Measurements from ENCODE around the gene CENPU.
"Not testable (repeated sequence)": the region's sequence is repeated elsewhere in the genome, so short reads cannot be mapped to it uniquely, and the experiment has no call there.

CENPU gene

DNA sequence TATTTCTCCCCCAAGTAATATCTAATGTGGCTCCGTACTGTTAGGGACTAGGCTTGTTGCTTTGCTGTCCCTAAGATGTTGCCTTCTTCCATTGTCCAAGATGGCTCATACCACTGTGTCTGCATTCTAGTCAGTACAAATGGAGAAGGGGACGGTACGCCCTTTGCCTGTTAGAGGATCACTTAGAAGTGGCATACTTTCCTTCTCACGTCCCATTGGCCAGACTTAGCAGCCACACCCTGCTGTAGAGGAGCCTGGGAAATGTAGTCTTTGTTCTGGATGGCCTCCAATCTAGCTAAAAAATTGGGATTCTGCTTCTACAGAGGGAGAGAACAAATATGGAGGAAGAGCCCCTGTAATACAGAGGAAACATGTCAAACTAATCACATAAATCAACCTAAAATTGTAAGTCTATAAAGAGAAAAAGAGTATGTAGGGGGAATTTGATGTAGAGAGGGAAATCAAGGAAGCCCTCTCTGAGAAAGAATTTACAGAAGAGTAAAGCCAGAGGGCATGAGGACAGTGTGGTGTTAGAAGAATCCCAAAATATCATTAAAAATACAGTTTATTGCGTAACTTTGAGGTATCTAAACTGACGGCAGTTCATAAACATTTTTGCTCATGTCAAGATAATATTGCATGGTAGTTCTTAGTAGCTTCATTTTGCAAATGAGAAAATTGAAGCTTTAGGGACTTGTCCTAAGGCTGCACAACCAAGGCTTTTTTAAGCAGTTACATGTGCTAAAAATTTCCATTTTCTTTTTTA is 69.3 kb downstream of the CENPU start:
- Histone ChIP-seq H3K4me1 (ENCODE audit: insufficient read depth, poor library complexity, severe bottlenecking) (no peaks in the 10 kb centered on the region), H3K4me3 (ENCODE audit: severe bottlenecking) (no peak overlapping the region), H3K9me3 (ENCODE audit: severe bottlenecking) (peaks cover 2% of the 10 kb centered on the region), H3K27ac (ENCODE audit: poor library complexity, severe bottlenecking) (no peak overlapping the region), H3K36me3 (ENCODE audit: low read depth) (peaks cover 78% of the 10 kb centered on the region), H3K27me3 (ENCODE audit: insufficient read depth, poor library complexity, severe bottlenecking) (no peaks in the 10 kb centered on the region)
- no peak for DNase-seq (ENCODE audit: low spot score)
- TF ChIP-seq, protein P1, sequence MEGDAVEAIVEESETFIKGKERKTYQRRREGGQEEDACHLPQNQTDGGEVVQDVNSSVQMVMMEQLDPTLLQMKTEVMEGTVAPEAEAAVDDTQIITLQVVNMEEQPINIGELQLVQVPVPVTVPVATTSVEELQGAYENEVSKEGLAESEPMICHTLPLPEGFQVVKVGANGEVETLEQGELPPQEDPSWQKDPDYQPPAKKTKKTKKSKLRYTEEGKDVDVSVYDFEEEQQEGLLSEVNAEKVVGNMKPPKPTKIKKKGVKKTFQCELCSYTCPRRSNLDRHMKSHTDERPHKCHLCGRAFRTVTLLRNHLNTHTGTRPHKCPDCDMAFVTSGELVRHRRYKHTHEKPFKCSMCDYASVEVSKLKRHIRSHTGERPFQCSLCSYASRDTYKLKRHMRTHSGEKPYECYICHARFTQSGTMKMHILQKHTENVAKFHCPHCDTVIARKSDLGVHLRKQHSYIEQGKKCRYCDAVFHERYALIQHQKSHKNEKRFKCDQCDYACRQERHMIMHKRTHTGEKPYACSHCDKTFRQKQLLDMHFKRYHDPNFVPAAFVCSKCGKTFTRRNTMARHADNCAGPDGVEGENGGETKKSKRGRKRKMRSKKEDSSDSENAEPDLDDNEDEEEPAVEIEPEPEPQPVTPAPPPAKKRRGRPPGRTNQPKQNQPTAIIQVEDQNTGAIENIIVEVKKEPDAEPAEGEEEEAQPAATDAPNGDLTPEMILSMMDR (IDR thresholded peaks at IDR 0.05; ENCODE audit: poor library complexity, severe bottlenecking), result no peak
- ATAC-seq (ENCODE audit: low read depth), result peak; percentile 55; the same call in 2 of the 3 replicates

DNA sequence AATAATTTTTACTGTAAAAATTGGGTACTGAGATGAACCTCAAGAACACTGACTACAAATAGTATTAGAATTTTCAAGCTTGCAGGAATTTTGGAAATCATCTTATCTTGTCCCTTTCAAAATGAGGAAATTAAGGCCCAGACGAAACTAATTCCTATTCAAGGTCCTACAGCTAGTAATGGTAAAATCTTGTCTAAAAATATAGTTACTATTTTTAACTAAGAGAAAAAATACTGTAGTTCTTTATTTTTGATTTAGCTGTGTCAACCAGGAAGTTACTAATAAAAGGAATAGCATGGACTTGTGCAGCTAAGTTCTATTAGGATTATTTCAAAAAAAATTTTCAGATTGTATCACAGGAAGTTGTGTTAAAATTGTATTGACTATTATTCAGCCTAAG is 71.7 kb downstream of the CENPU start:
- no peak overlapping the region for H3K27ac ChIP-seq (ENCODE audit: poor library complexity, severe bottlenecking)
- DNase-seq (ENCODE audit: low spot score), result no peak

DNA sequence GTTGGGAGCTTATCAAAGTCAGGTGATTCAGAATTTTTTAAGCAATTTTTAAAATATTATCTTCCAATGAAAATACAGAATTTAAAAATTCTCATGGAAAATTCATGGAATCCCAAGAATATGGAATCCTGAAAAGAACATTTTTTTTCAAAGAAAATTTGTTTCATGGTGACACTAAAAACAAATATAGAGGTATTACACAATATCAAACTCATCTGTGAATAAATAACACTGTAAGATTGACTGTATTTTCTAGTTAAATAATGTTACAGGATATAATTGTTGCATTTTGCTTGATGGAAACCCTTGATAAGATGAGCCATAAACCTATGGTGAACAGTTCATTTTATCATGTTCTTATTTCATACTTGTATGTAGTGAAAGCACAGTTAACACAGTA is 72.9 kb downstream of the CENPU start:
- DNase-seq (ENCODE audit: low spot score) (no peak), ATAC-seq (ENCODE audit: low read depth) (no peak)
- no peaks in the 10 kb centered on the region for H3K4me1 ChIP-seq (ENCODE audit: insufficient read depth, poor library complexity, severe bottlenecking)
- H3K36me3 ChIP-seq (ENCODE audit: low read depth), result peaks cover 76% of the 10 kb centered on the region
- H3K27ac ChIP-seq (ENCODE audit: poor library complexity, severe bottlenecking), result no peak overlapping the region
- TF ChIP-seq, protein P1 (IDR thresholded peaks at IDR 0.05; ENCODE audit: poor library complexity, severe bottlenecking), result no peak
- no peak overlapping the region for H3K4me3 ChIP-seq (ENCODE audit: severe bottlenecking)
- H3K9me3 ChIP-seq (ENCODE audit: severe bottlenecking), result peaks cover 2% of the 10 kb centered on the region
- H3K27me3 ChIP-seq (ENCODE audit: insufficient read depth, poor library complexity, severe bottlenecking), result no peaks in the 10 kb centered on the region

More for the DNA sequence above, 71.7 kb downstream of the CENPU start:
- peaks cover 2% of the 10 kb centered on the region for H3K9me3 ChIP-seq (ENCODE audit: severe bottlenecking)
- H3K4me3 ChIP-seq (ENCODE audit: severe bottlenecking), result no peak overlapping the region
- peaks cover 75% of the 10 kb centered on the region for H3K36me3 ChIP-seq (ENCODE audit: low read depth)
- ATAC-seq (ENCODE audit: low read depth), result no peak
- TF ChIP-seq, protein P1 (IDR thresholded peaks at IDR 0.05; ENCODE audit: poor library complexity, severe bottlenecking), result no peak
- no peaks in the 10 kb centered on the region for H3K27me3 ChIP-seq (ENCODE audit: insufficient read depth, poor library complexity, severe bottlenecking)
- no peaks in the 10 kb centered on the region for H3K4me1 ChIP-seq (ENCODE audit: insufficient read depth, poor library complexity, severe bottlenecking)

DNA sequence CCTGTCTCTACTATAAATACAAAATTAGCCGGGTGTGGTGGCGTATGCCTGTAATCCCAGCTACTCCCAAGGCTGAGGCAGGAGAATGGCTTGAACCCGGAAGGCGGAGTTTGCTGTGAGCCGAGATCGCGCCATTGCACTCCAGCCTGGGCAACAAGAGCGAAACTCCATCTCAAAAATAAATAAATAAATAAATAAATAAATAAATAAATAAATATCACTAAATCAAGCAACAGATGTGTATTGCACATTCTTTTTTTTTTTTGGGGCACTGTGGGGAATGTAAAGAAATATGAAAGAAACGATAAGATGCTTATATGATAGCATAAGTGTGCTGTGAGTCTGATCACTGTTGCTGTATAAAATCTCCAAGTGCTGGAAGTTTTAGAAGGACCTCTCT is 76.1 kb downstream of the CENPU start:
- peaks cover 58% of the 10 kb centered on the region for H3K36me3 ChIP-seq (ENCODE audit: low read depth)
- not testable (repeated sequence) for ATAC-seq (ENCODE audit: low read depth)

DNA sequence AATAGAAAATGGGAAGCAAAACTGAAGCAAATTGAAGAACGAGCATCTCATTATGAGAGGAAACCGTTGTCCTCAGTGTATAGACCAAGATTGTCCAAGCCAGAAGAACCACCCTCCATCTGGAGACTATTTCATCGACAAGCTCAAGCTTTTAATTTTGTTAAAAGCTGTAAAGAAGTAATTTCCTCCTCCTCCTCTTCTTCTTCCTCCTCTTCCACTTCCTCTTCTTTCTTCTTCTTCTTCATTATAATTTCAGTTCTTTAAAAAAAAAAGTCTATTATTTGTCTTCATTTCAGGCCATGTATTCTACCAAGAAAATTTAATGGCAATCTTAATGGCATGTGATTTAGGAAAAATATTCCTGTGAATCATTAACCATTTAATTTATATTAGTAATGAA is 76.8 kb downstream of the CENPU start:
- Histone ChIP-seq H3K4me3 (ENCODE audit: severe bottlenecking) (no peak overlapping the region), H3K36me3 (ENCODE audit: low read depth) (peaks cover 52% of the 10 kb centered on the region), H3K27me3 (ENCODE audit: insufficient read depth, poor library complexity, severe bottlenecking) (no peaks in the 10 kb centered on the region), H3K27ac (ENCODE audit: poor library complexity, severe bottlenecking) (no peak overlapping the region), H3K9me3 (ENCODE audit: severe bottlenecking) (no peaks in the 10 kb centered on the region), H3K4me1 (ENCODE audit: insufficient read depth, poor library complexity, severe bottlenecking) (no peaks in the 10 kb centered on the region)
- no peak for ATAC-seq (ENCODE audit: low read depth)
- TF ChIP-seq, protein P1 (IDR thresholded peaks at IDR 0.05; ENCODE audit: poor library complexity, severe bottlenecking), result no peak
- DNase-seq (ENCODE audit: low spot score), result no peak

More for the DNA sequence above, 76.1 kb downstream of the CENPU start:
- not testable (repeated sequence) for H3K27me3 ChIP-seq (ENCODE audit: insufficient read depth, poor library complexity, severe bottlenecking); H3K27ac ChIP-seq (ENCODE audit: poor library complexity, severe bottlenecking); DNase-seq (ENCODE audit: low spot score); H3K4me1 ChIP-seq (ENCODE audit: insufficient read depth, poor library complexity, severe bottlenecking); H3K9me3 ChIP-seq (ENCODE audit: severe bottlenecking); H3K4me3 ChIP-seq (ENCODE audit: severe bottlenecking)

Measured in RWPE2 (cell line).